Progenitor cell of endocrine pancreas (in vitro differentiated cells): ENCODE measurements around the gene HDGFL1. TPM values are rescaled to one million over a fixed set of nuclear protein-coding genes. Genes with fewer than 3 reads are reported as not detected.

Experiments used
- DNase-seq: peaks from one replicate; pipeline ENCODE4 v3.0.0; 2021; ENCODE audit warnings: low spot score; ENCODE audit not compliant: unreplicated experiment
- H3K27ac Mint-ChIP-seq: 2 replicates; pipeline ENCODE4 v1.8.0; 2021; ENCODE audit warnings: mild to moderate bottlenecking, moderate library complexity, mixed read lengths
- H3K27me3 Mint-ChIP-seq: 2 replicates; pipeline ENCODE4 v1.8.0; 2021; ENCODE audit warnings: mixed read lengths
- H3K36me3 Mint-ChIP-seq: 2 replicates; pipeline ENCODE4 v1.8.0; 2022; ENCODE audit warnings: mixed read lengths; ENCODE audit not compliant: insufficient read depth
- H3K4me1 Mint-ChIP-seq: 2 replicates; pipeline ENCODE4 v1.8.0; 2021; ENCODE audit warnings: low read depth, mixed read lengths
- H3K4me3 Mint-ChIP-seq: 2 replicates; pipeline ENCODE4 v1.8.0; 2021; ENCODE audit warnings: low read depth, mild to moderate bottlenecking, moderate library complexity, mixed read lengths
- H3K9me3 Mint-ChIP-seq: 2 replicates; pipeline ENCODE4 v1.8.0; 2021; ENCODE audit warnings: low read depth, mixed read lengths
- CTCF ChIP-seq: fragments of 200-600 bp; sonication (generic); IDR thresholded peaks from one replicate; pipeline ENCODE4 v1.5.0; 2021; ENCODE audit warnings: antibody characterized with exemption, mild to moderate bottlenecking; ENCODE audit not compliant: unreplicated experiment
- total RNA-seq: library from RNA; stranded (reverse); gene quantifications from 2 replicates; pipeline ENCODE4 v1.2.1, GENCODE V29; 2021

The HDGFL1 gene
- total RNA-seq, 1 donor from 2014 or later: not detected

- DNase-seq: no peak
- peaks cover 10% of the 10 kb centered on the region for H3K4me1 Mint-ChIP-seq
- H3K27ac Mint-ChIP-seq: no peak overlapping the region
- peaks cover 10% of the 10 kb centered on the region for H3K9me3 Mint-ChIP-seq
- no peaks in the 10 kb centered on the region for H3K27me3 Mint-ChIP-seq
- no peak overlapping the region for H3K4me3 Mint-ChIP-seq
- no peak for TF ChIP-seq CTCF
- peaks cover 3% of the 10 kb centered on the region for H3K36me3 Mint-ChIP-seq
These were observed 13.1 kb upstream of the HDGFL1 start for GRCh38 chr6:22556266-22556665.

- peaks cover 10% of the 10 kb centered on the region for H3K4me1 Mint-ChIP-seq
- H3K27ac Mint-ChIP-seq: no peak overlapping the region
- TF ChIP-seq CTCF: no peak
- peaks cover 6% of the 10 kb centered on the region for H3K9me3 Mint-ChIP-seq
- H3K36me3 Mint-ChIP-seq: peaks cover 3% of the 10 kb centered on the region
- H3K4me3 Mint-ChIP-seq: no peak overlapping the region
- H3K27me3 Mint-ChIP-seq: no peaks in the 10 kb centered on the region
- no peak for DNase-seq
These were observed 12.4 kb upstream of the HDGFL1 start for GRCh38 chr6:22557007-22557406.

- H3K4me3 Mint-ChIP-seq: no peak overlapping the region
- peaks cover 3% of the 10 kb centered on the region for H3K9me3 Mint-ChIP-seq
- H3K27ac Mint-ChIP-seq: no peak overlapping the region
- no peak for TF ChIP-seq CTCF
- H3K4me1 Mint-ChIP-seq: peaks cover 10% of the 10 kb centered on the region
- no peaks in the 10 kb centered on the region for H3K36me3 Mint-ChIP-seq
- H3K27me3 Mint-ChIP-seq: no peaks in the 10 kb centered on the region
- no peak for DNase-seq
These were observed 11.0 kb upstream of the HDGFL1 start for GRCh38 chr6:22558288-22558882.

- no peak overlapping the region for H3K4me3 Mint-ChIP-seq
- H3K27ac Mint-ChIP-seq: no peak overlapping the region
- TF ChIP-seq CTCF: no peak
- no peaks in the 10 kb centered on the region for H3K36me3 Mint-ChIP-seq
- H3K9me3 Mint-ChIP-seq: peaks cover 5% of the 10 kb centered on the region
- peaks cover 8% of the 10 kb centered on the region for H3K4me1 Mint-ChIP-seq
- no peak for DNase-seq
- H3K27me3 Mint-ChIP-seq: no peaks in the 10 kb centered on the region
These were observed 512 bp upstream of the HDGFL1 start for GRCh38 chr6:22568854-22569253.

- Mint-ChIP-seq H3K27me3 (no peaks in the 10 kb centered on the region), H3K9me3 (peaks cover 5% of the 10 kb centered on the region), H3K4me1 (peaks cover 8% of the 10 kb centered on the region), H3K36me3 (no peaks in the 10 kb centered on the region), H3K4me3 (no peak overlapping the region), H3K27ac (no peak overlapping the region)
- no peak for DNase-seq
- TF ChIP-seq CTCF: no peak
These were observed 802 bp downstream of the HDGFL1 start for GRCh38 chr6:22570185-22570551.
